ENCODE results near the gene TOP2A.

DNA sequence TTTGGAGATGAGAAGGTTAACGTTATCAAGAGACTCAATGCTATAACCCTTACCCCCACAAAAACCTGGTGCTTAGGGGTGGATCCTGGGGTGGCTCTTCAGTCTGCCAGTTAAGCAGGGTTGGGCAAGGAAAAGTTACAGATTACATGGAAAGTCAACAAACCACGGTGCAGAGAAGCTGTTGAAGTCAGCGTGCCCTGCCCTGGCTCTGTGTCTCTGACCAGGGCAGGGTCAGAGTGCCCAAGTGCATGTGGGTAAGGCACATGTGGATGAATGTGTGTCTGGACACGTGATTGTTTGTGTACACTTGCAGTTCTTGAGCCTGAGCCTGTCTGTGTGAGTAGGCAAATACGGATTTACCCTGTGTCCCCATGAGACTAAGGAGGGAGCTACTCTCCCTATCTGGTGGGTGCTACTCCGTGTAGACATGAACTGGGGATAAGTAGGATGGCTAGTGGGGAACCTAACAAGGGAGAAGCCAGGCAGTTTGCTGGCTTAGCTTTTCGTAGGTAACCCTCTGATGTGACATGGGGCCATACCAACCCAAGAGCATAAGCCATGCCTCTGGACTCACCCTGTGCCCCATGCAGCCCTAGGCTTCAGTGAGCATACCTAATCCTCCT is 31.1 kb upstream of the TOP2A start:
- no peak for TF ChIP-seq SMC3 (conservative IDR thresholded peaks at IDR 0.05; ENCODE audit: poor library complexity)
- TF ChIP-seq EP300 (conservative IDR thresholded peaks at IDR 0.05; ENCODE audit: poor library complexity, severe bottlenecking): no peak
- TF ChIP-seq RAD21 (conservative IDR thresholded peaks at IDR 0.05): no peak
- no peak for TF ChIP-seq POLR2AphosphoS5 (IDR thresholded peaks at IDR 0.05)
- TF ChIP-seq, protein P1, sequence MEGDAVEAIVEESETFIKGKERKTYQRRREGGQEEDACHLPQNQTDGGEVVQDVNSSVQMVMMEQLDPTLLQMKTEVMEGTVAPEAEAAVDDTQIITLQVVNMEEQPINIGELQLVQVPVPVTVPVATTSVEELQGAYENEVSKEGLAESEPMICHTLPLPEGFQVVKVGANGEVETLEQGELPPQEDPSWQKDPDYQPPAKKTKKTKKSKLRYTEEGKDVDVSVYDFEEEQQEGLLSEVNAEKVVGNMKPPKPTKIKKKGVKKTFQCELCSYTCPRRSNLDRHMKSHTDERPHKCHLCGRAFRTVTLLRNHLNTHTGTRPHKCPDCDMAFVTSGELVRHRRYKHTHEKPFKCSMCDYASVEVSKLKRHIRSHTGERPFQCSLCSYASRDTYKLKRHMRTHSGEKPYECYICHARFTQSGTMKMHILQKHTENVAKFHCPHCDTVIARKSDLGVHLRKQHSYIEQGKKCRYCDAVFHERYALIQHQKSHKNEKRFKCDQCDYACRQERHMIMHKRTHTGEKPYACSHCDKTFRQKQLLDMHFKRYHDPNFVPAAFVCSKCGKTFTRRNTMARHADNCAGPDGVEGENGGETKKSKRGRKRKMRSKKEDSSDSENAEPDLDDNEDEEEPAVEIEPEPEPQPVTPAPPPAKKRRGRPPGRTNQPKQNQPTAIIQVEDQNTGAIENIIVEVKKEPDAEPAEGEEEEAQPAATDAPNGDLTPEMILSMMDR (IDR thresholded peaks at IDR 0.05; ENCODE audit: poor library complexity, severe bottlenecking): no peak
- TF ChIP-seq, protein P2, sequence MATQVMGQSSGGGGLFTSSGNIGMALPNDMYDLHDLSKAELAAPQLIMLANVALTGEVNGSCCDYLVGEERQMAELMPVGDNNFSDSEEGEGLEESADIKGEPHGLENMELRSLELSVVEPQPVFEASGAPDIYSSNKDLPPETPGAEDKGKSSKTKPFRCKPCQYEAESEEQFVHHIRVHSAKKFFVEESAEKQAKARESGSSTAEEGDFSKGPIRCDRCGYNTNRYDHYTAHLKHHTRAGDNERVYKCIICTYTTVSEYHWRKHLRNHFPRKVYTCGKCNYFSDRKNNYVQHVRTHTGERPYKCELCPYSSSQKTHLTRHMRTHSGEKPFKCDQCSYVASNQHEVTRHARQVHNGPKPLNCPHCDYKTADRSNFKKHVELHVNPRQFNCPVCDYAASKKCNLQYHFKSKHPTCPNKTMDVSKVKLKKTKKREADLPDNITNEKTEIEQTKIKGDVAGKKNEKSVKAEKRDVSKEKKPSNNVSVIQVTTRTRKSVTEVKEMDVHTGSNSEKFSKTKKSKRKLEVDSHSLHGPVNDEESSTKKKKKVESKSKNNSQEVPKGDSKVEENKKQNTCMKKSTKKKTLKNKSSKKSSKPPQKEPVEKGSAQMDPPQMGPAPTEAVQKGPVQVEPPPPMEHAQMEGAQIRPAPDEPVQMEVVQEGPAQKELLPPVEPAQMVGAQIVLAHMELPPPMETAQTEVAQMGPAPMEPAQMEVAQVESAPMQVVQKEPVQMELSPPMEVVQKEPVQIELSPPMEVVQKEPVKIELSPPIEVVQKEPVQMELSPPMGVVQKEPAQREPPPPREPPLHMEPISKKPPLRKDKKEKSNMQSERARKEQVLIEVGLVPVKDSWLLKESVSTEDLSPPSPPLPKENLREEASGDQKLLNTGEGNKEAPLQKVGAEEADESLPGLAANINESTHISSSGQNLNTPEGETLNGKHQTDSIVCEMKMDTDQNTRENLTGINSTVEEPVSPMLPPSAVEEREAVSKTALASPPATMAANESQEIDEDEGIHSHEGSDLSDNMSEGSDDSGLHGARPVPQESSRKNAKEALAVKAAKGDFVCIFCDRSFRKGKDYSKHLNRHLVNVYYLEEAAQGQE (IDR thresholded peaks at IDR 0.05; ENCODE audit: borderline replicate concordance): no peak
- no peak for TF ChIP-seq EZH2 (IDR thresholded peaks at IDR 0.05; ENCODE audit: borderline replicate concordance, insufficient read depth, low read length, poor library complexity, severe bottlenecking)

All from neural cell (in vitro differentiated cells).